ENCODE results near the gene DIAPH3. TPM values are rescaled to one million over a fixed set of nuclear protein-coding genes. Genes with fewer than 3 reads are reported as not detected.
A peak's percentile ranks its signal among the peaks of the same experiment; 100 is the strongest.

Gene DIAPH3
- total and polyA plus RNA-seq, 2 of the 4 experiments (the other 2 are of a cell fraction): 8.9 to 9.3 TPM

- H3K4me2 ChIP-seq (ENCODE audit: low read depth, low read length): no peak overlapping the region
- DNase-seq: peak; percentile 59
- H3K4me1 ChIP-seq (ENCODE audit: control insufficient read depth, insufficient read depth, low read length): peaks cover 5% of the 10 kb centered on the region
- in situ Hi-C loops (cut with MboI; ENCODE audit: low sequenced_read_pairs) (no loop called here), intact Hi-C loops (cut with micrococcal nuclease) (loop anchor here (1.0 kb wide), 1 partner anchor 371 kb away; no protein-coding TSS in a partner anchor), dilution Hi-C loops (cut with HindIII; ENCODE audit: low sequenced_read_pairs, unreplicated experiment) (no loop called here)
- no peak overlapping the region for H3K56ac ChIP-seq (ENCODE audit: extremely low read depth, insufficient read depth, low read length)
- CTCF ChIA-PET: no interaction called here
- no peak overlapping the region for H3K23ac ChIP-seq (ENCODE audit: low read depth, low read length)
- no peaks in the 10 kb centered on the region for H4K20me1 ChIP-seq (ENCODE audit: insufficient read depth, low read length)
- no peaks in the 10 kb centered on the region for H3K9me3 ChIP-seq (ENCODE audit: control insufficient read depth, insufficient read depth, low read length)
- H3K27me3 ChIP-seq (ENCODE audit: control insufficient read depth, insufficient read depth, low read length): no peaks in the 10 kb centered on the region
- no CpG with 5 or more reads among the region's 2 CpGs for WGBS, 2 experiments (ENCODE audit: extremely low coverage in 2 of 2, insufficient read length in 1 of 2)
- peaks cover 4 to 6% of the 10 kb centered on the region in 2 experiments; a peak in 2 of 4 replicates for H3K79me1 ChIP-seq (ENCODE audit: low read depth in 1 of 2, low read length in 2 of 2)
- H3K4ac ChIP-seq (ENCODE audit: low read depth, low read length): peak overlapping the region; percentile 66; the same call in 1 of the 2 replicates
- H3K36me3 ChIP-seq (ENCODE audit: control insufficient read depth, insufficient read depth, low read length): no peaks in the 10 kb centered on the region
- H4K91ac ChIP-seq (ENCODE audit: insufficient read depth, low read depth, low read length): peak overlapping the region; percentile 30
- no peak overlapping the region for H3K9ac ChIP-seq (ENCODE audit: low read depth, low read length)
- TF ChIP-seq RCOR1 (IDR thresholded peaks at IDR 0.05; ENCODE audit: insufficient replicate concordance, low read length) (no peak), USF2 (IDR thresholded peaks at IDR 0.05; ENCODE audit: low read depth, low read length) (no peak), CHD1 (IDR thresholded peaks at IDR 0.05; ENCODE audit: low read depth, low read length) (no peak), BHLHE40 (IDR thresholded peaks at IDR 0.05; ENCODE audit: low read depth, low read length) (no peak), CEBPB (IDR thresholded peaks at IDR 0.05; ENCODE audit: low read depth, low read length) (no peak), CTCF (conservative IDR thresholded peaks at IDR 0.05; ENCODE audit: low read depth, low read length) (no peak), SMC3 (IDR thresholded peaks at IDR 0.05; ENCODE audit: low read depth, low read length) (no peak), NFE2L2 (IDR thresholded peaks at IDR 0.05; ENCODE audit: low read depth, low read length) (no peak), MAFK (IDR thresholded peaks at IDR 0.05; ENCODE audit: low read depth, low read length) (no peak), MAZ (IDR thresholded peaks at IDR 0.05; ENCODE audit: borderline replicate concordance, low read depth, low read length) (no peak), MXI1 (IDR thresholded peaks at IDR 0.05; ENCODE audit: borderline replicate concordance, low read depth, low read length) (no peak), FOS (IDR thresholded peaks at IDR 0.05; ENCODE audit: low read depth, low read length) (no peak), ELK1 (IDR thresholded peaks at IDR 0.05; ENCODE audit: borderline replicate concordance, low read depth, low read length) (no peak), RFX5 (IDR thresholded peaks at IDR 0.05; ENCODE audit: low read depth, low read length) (no peak), RAD21 (IDR thresholded peaks at IDR 0.05; ENCODE audit: low read length) (no peak), POLR2A (IDR thresholded peaks at IDR 0.05; ENCODE audit: low read depth, low read length) (no peak)
- H3K9me1 ChIP-seq (ENCODE audit: insufficient read depth, low read length): peaks cover 4% of the 10 kb centered on the region
- H2BK15ac ChIP-seq (ENCODE audit: low read depth, low read length): peak overlapping the region; percentile 95
- POLR2A ChIA-PET (ENCODE audit: unreplicated experiment): no interaction called here
- no peak overlapping the region for H2AFZ ChIP-seq (replicated peaks; ENCODE audit: low read length, poor library complexity)
- peak overlapping the region; percentile 53; the same call in 1 of the 2 replicates for H2BK20ac ChIP-seq (ENCODE audit: low read depth, low read length)
- H3K27ac ChIP-seq (ENCODE audit: insufficient read depth, low read length): no peak overlapping the region
- peak; percentile 24; the same call in 1 of the 2 replicates for ATAC-seq (ENCODE audit: low read depth)
- peak overlapping the region; percentile 69; the same call in 1 of the 2 replicates for H3K14ac ChIP-seq (replicated peaks; ENCODE audit: low read depth, low read length)
- H2BK5ac ChIP-seq (ENCODE audit: low read depth, low read length, poor library complexity, severe bottlenecking): peak overlapping the region; percentile 94
- H2AK9ac ChIP-seq (replicated peaks; ENCODE audit: low read depth, low read length, poor library complexity): no peak overlapping the region
- H3K4me3 ChIP-seq (ENCODE audit: insufficient read depth, low read depth, low read length): no peak overlapping the region
- H2BK120ac ChIP-seq (ENCODE audit: low read depth, low read length): peak overlapping the region; percentile 24; the same call in 1 of the 2 replicates
- peak overlapping the region; percentile 94 for H2AK5ac ChIP-seq (ENCODE audit: low read depth, low read length)
- H3K18ac ChIP-seq (ENCODE audit: low read depth, low read length): peak overlapping the region; percentile 33; the same call in 1 of the 2 replicates
- no TSS peak for BruUV-seq (replicated peaks)
- H4K5ac ChIP-seq (ENCODE audit: low read depth, low read length): peak overlapping the region; percentile 12; the same call in 1 of the 2 replicates
- H4K8ac ChIP-seq (ENCODE audit: low read depth in 2 of 2, low read length in 2 of 2): peak overlapping the region in 1 of 2 experiments; percentile 83; a peak in 2 of 4 replicates
Observed at GRCh38 chr13:59780058-59780457, 383.7 kb downstream of the DIAPH3 start.
